ENCODE results near the gene SNORC. TPM values are rescaled to one million over a fixed set of nuclear protein-coding genes. Genes with fewer than 3 reads are reported as not detected.

The SNORC gene
- total and polyA plus RNA-seq, 10 of the 15 experiments (the other 5 are each of a cell fraction or from before 2014, with no cell fraction given): 0.04 to 0.74 (median 0.45) TPM; not detected in 4

- Histone ChIP-seq H3K36me3 (ENCODE audit: control insufficient read depth in 2 of 2, insufficient read depth in 2 of 2, low read length in 1 of 2) (no peaks in the 10 kb centered on the region), H3K4me3 (no peak overlapping the region), H3K4me2 (ENCODE audit: control insufficient read depth, insufficient read depth) (no peak overlapping the region), H2AFZ (ENCODE audit: control insufficient read depth, low read depth, low read length) (no peak overlapping the region), H3K4me1 (ENCODE audit: control insufficient read depth, insufficient read depth, low read length) (no peaks in the 10 kb centered on the region), H3K9ac (ENCODE audit: control insufficient read depth, insufficient read depth, low read length) (no peak overlapping the region), H4K20me1 (ENCODE audit: control insufficient read depth, insufficient read depth) (no peaks in the 10 kb centered on the region), H3K9me3 (replicated peaks; ENCODE audit: control insufficient read depth, insufficient read depth, low read length) (no peaks in the 10 kb centered on the region), H3K27ac (ENCODE audit: control insufficient read depth, insufficient read depth) (no peak overlapping the region), H3K79me2 (ENCODE audit: control insufficient read depth, insufficient read depth, low read length) (no peaks in the 10 kb centered on the region), H3K27me3 (replicated peaks in 1 of 2; ENCODE audit: control insufficient read depth in 2 of 2, insufficient read depth in 2 of 2, low read length in 1 of 2) (no peaks in the 10 kb centered on the region; a peak in 1 of 4 replicates)
- ChIA-PET POLR2A (interaction anchor here (0.5 kb wide), 1 partner anchor 146 kb away, joined by 3 read pairs; no protein-coding TSS in a partner anchor), CTCF (no interaction called here), SMC1A (ENCODE audit: uncharacterized antibody, unreplicated experiment) (no interaction called here), RAD21 (ENCODE audit: unreplicated experiment) (no interaction called here)
- TF ChIP-seq SUZ12 (IDR thresholded peaks at IDR 0.05; ENCODE audit: unreplicated experiment) (no peak), WRNIP1 (IDR thresholded peaks at IDR 0.05; ENCODE audit: borderline replicate concordance, low read depth, low read length) (no peak), NRF1 (conservative IDR thresholded peaks at IDR 0.05; ENCODE audit: low read depth, low read length) (no peak), POLR2A (IDR thresholded peaks at IDR 0.05; ENCODE audit: low read depth, low read length) (no peak), LARP7 (IDR thresholded peaks at IDR 0.05) (no peak), SP1 (IDR thresholded peaks at IDR 0.05; ENCODE audit: low read depth, low read length) (no peak)
- TF ChIP-seq, protein P1, sequence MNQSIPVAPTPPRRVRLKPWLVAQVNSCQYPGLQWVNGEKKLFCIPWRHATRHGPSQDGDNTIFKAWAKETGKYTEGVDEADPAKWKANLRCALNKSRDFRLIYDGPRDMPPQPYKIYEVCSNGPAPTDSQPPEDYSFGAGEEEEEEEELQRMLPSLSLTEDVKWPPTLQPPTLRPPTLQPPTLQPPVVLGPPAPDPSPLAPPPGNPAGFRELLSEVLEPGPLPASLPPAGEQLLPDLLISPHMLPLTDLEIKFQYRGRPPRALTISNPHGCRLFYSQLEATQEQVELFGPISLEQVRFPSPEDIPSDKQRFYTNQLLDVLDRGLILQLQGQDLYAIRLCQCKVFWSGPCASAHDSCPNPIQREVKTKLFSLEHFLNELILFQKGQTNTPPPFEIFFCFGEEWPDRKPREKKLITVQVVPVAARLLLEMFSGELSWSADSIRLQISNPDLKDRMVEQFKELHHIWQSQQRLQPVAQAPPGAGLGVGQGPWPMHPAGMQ (IDR thresholded peaks at IDR 0.05; ENCODE audit: borderline replicate concordance): no peak
- TF ChIP-seq, protein P2, sequence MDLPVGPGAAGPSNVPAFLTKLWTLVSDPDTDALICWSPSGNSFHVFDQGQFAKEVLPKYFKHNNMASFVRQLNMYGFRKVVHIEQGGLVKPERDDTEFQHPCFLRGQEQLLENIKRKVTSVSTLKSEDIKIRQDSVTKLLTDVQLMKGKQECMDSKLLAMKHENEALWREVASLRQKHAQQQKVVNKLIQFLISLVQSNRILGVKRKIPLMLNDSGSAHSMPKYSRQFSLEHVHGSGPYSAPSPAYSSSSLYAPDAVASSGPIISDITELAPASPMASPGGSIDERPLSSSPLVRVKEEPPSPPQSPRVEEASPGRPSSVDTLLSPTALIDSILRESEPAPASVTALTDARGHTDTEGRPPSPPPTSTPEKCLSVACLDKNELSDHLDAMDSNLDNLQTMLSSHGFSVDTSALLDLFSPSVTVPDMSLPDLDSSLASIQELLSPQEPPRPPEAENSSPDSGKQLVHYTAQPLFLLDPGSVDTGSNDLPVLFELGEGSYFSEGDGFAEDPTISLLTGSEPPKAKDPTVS (IDR thresholded peaks at IDR 0.05; ENCODE audit: low read depth, low read length): no peak
- TF ChIP-seq, protein P3, sequence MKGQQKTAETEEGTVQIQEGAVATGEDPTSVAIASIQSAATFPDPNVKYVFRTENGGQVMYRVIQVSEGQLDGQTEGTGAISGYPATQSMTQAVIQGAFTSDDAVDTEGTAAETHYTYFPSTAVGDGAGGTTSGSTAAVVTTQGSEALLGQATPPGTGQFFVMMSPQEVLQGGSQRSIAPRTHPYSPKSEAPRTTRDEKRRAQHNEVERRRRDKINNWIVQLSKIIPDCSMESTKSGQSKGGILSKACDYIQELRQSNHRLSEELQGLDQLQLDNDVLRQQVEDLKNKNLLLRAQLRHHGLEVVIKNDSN (IDR thresholded peaks at IDR 0.05; ENCODE audit: borderline replicate concordance, extremely low read length, insufficient read depth, low read depth, low read length): no peak
- TF ChIP-seq, protein P4, sequence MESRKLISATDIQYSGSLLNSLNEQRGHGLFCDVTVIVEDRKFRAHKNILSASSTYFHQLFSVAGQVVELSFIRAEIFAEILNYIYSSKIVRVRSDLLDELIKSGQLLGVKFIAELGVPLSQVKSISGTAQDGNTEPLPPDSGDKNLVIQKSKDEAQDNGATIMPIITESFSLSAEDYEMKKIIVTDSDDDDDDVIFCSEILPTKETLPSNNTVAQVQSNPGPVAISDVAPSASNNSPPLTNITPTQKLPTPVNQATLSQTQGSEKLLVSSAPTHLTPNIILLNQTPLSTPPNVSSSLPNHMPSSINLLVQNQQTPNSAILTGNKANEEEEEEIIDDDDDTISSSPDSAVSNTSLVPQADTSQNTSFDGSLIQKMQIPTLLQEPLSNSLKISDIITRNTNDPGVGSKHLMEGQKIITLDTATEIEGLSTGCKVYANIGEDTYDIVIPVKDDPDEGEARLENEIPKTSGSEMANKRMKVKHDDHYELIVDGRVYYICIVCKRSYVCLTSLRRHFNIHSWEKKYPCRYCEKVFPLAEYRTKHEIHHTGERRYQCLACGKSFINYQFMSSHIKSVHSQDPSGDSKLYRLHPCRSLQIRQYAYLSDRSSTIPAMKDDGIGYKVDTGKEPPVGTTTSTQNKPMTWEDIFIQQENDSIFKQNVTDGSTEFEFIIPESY (IDR thresholded peaks at IDR 0.05): no peak
- BruUV-seq (replicated peaks): no TSS peak
- 52% methylated on average over 10 of the region's 11 CpGs for WGBS (ENCODE audit: insufficient coverage, insufficient replicate concordance, low lambda C conversion rate, missing lambda C conversion rate)
- intact Hi-C loops (cut with micrococcal nuclease; ENCODE audit: unreplicated experiment) (no loop called here), in situ Hi-C loops (cut with MboI) (no loop called here)
- no peak for ATAC-seq
- DNase-seq (ENCODE audit: low read depth, low spot score): no peak
- no peak for FAIRE-seq
Measured at GRCh38 chr2:232884001-232884421, 13.9 kb downstream of the SNORC start.

Data from GM12878 (cell line).